Natural killer cell (primary cell): Measurements from ENCODE around the gene ITFG1. TPM values are rescaled to one million over a fixed set of nuclear protein-coding genes. Genes with fewer than 3 reads are reported as not detected.
A peak's percentile ranks its signal among the peaks of the same experiment; 100 is the strongest.

Experiments
- ATAC-seq, 3 donors: fragments of 150-1000 bp in 2 of 3; fragments of 200-7000 bp in 1 of 3; cut with Tn5 transposase; 1 replicate in 1 of 3; 2 replicates in 2 of 3; pipeline ENCODE4 v1.10.0; 2021; ENCODE audit warnings: mild to moderate bottlenecking in 2 of 3, moderate library complexity in 2 of 3
- DNase-seq, 2 donors: peaks; one replicate each; pipeline versions ENCODE4 v3.0.0 to v3.0.0-alpha.2; 2013 to 2021; ENCODE audit warnings: mixed read lengths in 1 of 2
- H3K27ac ChIP-seq: one replicate; pipeline ENCODE4 v1.5.1; 2013; ENCODE audit warnings: mild to moderate bottlenecking, low read length
- H3K27me3 ChIP-seq: one replicate; pipeline ENCODE4 v1.6.1; 2013; ENCODE audit warnings: low read length; ENCODE audit not compliant: control insufficient read depth, insufficient read depth
- H3K36me3 ChIP-seq: one replicate; pipeline ENCODE4 v1.6.1; 2013; ENCODE audit warnings: low read length; ENCODE audit not compliant: control insufficient read depth, insufficient read depth
- H3K4me1 ChIP-seq: one replicate; pipeline ENCODE4 v1.6.1; 2013; ENCODE audit warnings: low read length; ENCODE audit not compliant: control insufficient read depth, insufficient read depth
- H3K4me3 ChIP-seq: one replicate; pipeline ENCODE4 v1.5.1; 2013; ENCODE audit warnings: low read length
- H3K9me3 ChIP-seq: one replicate; pipeline ENCODE4 v1.6.1; 2013; ENCODE audit warnings: low read length; ENCODE audit not compliant: control insufficient read depth, insufficient read depth
- H3K27ac Mint-ChIP-seq, 2 donors: one replicate each; pipeline ENCODE4 v1.8.0; 2022; ENCODE audit warnings: mild to moderate bottlenecking in 2 of 2, mixed read lengths in 2 of 2, moderate library complexity in 1 of 2
- H3K27me3 Mint-ChIP-seq, 2 donors: one replicate each; pipeline ENCODE4 v1.8.0; 2022; ENCODE audit warnings: low read depth in 2 of 2, mixed read lengths in 2 of 2
- H3K36me3 Mint-ChIP-seq: one replicate; pipeline ENCODE4 v1.8.0; 2022; ENCODE audit warnings: mixed read lengths
- H3K4me1 Mint-ChIP-seq, 2 donors: one replicate each; pipeline ENCODE4 v1.8.0; 2022; ENCODE audit warnings: mixed read lengths in 2 of 2
- H3K4me3 Mint-ChIP-seq: one replicate; pipeline ENCODE4 v1.8.0; 2022; ENCODE audit warnings: mild to moderate bottlenecking, moderate library complexity, mixed read lengths
- H3K9me3 Mint-ChIP-seq, 2 donors: one replicate each; pipeline ENCODE4 v1.8.0; 2022; ENCODE audit warnings: mixed read lengths in 2 of 2
- CTCF ChIP-seq: fragments of 200-600 bp; IDR thresholded peaks from one replicate; pipeline ENCODE4 v1.8.0; 2022; ENCODE audit warnings: antibody characterized with exemption
- WGBS: methylation state at CpG from one replicate; pipeline ENCODE4 v1.1.7; 2013; ENCODE audit warnings: missing lambda C conversion rate; ENCODE audit not compliant: insufficient coverage; 5-methylcytosine and 5-hydroxymethylcytosine counted together
- intact Hi-C: fragments of 100-400 bp; cut with micrococcal nuclease; formaldehyde crosslinking; loops from one replicate; pipeline ENCODE4 v1.14.2; 2022
- total RNA-seq, 4 donors: library from RNA; stranded (reverse); fragments of 120-200 nt in 1 of 4; gene quantifications; one replicate each; pipeline versions ENCODE4 v1.2.3 to v1.2.4, GENCODE V29; 2013 to 2022

ITFG1 gene
- total RNA-seq, 3 donors from 2014 or later (not counting 1 experiment from before 2014, with no cell fraction given) = 30.4 to 44.1 (median 38.2) TPM

GRCh38 chr16:47323241-47323640, 137.6 kb downstream of the ITFG1 start:
- DNase-seq = no peak
- TF ChIP-seq CTCF = no peak
- Histone ChIP-seq H3K36me3 (no peaks in the 10 kb centered on the region), H3K4me3 (no peak overlapping the region), H3K27me3 (no peaks in the 10 kb centered on the region), H3K27ac (no peak overlapping the region), H3K4me1 (no peaks in the 10 kb centered on the region), H3K9me3 (no peaks in the 10 kb centered on the region)
- Mint-ChIP-seq H3K27me3 (no peaks in the 10 kb centered on the region), H3K9me3 (peaks cover 3 to 4% of the 10 kb centered on the region in 2 donors), H3K4me3 (no peak overlapping the region), H3K36me3 (no peaks in the 10 kb centered on the region), H3K27ac (no peak overlapping the region), H3K4me1 (peaks cover 11 to 23% of the 10 kb centered on the region in 2 donors)
- no peak for ATAC-seq
- intact Hi-C loops = no loop called here

- Mint-ChIP-seq H3K27me3 (no peaks in the 10 kb centered on the region), H3K36me3 (no peaks in the 10 kb centered on the region), H3K9me3 (peaks cover 3 to 4% of the 10 kb centered on the region in 2 donors), H3K4me3 (no peak overlapping the region), H3K27ac (peak overlapping the region in 1 of 2 donors; percentile 50), H3K4me1 (peaks cover 11 to 17% of the 10 kb centered on the region in 2 donors)
- DNase-seq (no peak), ATAC-seq (no peak)
- Histone ChIP-seq H3K27ac (no peak overlapping the region), H3K4me1 (no peaks in the 10 kb centered on the region), H3K9me3 (no peaks in the 10 kb centered on the region), H3K4me3 (no peak overlapping the region), H3K27me3 (no peaks in the 10 kb centered on the region), H3K36me3 (no peaks in the 10 kb centered on the region)
- intact Hi-C loops = no loop called here
- TF ChIP-seq CTCF = no peak
These were observed 140.1 kb downstream of the ITFG1 start for GRCh38 chr16:47320546-47321310.

GRCh38 chr16:47317465-47318240, 143.2 kb downstream of the ITFG1 start:
- Histone ChIP-seq H3K36me3 (peaks cover 2% of the 10 kb centered on the region), H3K9me3 (no peaks in the 10 kb centered on the region), H3K27ac (no peak overlapping the region), H3K4me1 (no peaks in the 10 kb centered on the region), H3K4me3 (no peak overlapping the region), H3K27me3 (no peaks in the 10 kb centered on the region)
- 96% methylated on average over 4 of the region's 7 CpGs for WGBS
- Mint-ChIP-seq H3K9me3 (no peaks in the 10 kb centered on the region), H3K36me3 (no peaks in the 10 kb centered on the region), H3K4me1 (peaks cover 10 to 11% of the 10 kb centered on the region in 2 donors), H3K27me3 (no peaks in the 10 kb centered on the region), H3K27ac (no peak overlapping the region), H3K4me3 (no peak overlapping the region)
- intact Hi-C loops = no loop called here
- no peak for TF ChIP-seq CTCF
- DNase-seq (no peak), ATAC-seq (no peak)
